Gastrocnemius medialis (tissue), 4 donors: Measurements from ENCODE around the gene CRACDL.

ENCODE experiments used
- POLR2A ChIP-seq, 2 donors: fragments of 450-650 bp; IDR thresholded peaks; one replicate each; pipeline ENCODE4 v1.6.1; 2017; ENCODE audit warnings: antibody characterized with exemption in 2 of 2, mild to moderate bottlenecking in 2 of 2, moderate library complexity in 2 of 2
- TF ChIP-seq, protein P1 (sequence below), 5 experiments: fragments of 450-650 bp in 3 of 5; fragments of 200-600 bp in 2 of 5; sonication (generic) in 2 of 5; IDR thresholded peaks in 4 of 5; conservative IDR thresholded peaks in 1 of 5; 1 replicate in 4 of 5; 2 replicates in 1 of 5; pipeline ENCODE4 v1.5.1; 2016 to 2019; ENCODE audit warnings: antibody characterized with exemption in 5 of 5, mild to moderate bottlenecking in 3 of 5, moderate library complexity in 3 of 5

DNA sequence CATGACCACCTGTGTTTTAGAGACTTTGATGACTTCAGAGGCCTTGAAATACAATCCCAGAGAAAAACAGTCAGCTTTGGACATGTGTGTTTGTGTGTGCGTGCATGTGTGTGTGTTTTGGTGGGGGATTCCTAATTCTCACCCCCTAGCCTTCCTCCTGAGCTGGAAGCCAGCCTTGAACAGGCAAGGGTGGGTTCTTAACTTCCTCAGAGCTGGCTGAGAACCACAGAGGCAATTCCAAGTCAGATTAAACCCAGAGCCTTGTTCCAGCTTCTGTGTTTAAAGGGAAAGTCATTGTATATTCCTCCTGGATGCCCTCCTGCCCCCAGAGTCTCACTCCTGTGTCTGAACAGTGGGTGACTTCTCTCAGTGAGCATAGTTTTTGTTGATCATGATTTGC is 159.9 kb downstream of the CRACDL start:
- no peak for TF ChIP-seq POLR2A (IDR thresholded peaks at IDR 0.05)
- TF ChIP-seq, protein P1, sequence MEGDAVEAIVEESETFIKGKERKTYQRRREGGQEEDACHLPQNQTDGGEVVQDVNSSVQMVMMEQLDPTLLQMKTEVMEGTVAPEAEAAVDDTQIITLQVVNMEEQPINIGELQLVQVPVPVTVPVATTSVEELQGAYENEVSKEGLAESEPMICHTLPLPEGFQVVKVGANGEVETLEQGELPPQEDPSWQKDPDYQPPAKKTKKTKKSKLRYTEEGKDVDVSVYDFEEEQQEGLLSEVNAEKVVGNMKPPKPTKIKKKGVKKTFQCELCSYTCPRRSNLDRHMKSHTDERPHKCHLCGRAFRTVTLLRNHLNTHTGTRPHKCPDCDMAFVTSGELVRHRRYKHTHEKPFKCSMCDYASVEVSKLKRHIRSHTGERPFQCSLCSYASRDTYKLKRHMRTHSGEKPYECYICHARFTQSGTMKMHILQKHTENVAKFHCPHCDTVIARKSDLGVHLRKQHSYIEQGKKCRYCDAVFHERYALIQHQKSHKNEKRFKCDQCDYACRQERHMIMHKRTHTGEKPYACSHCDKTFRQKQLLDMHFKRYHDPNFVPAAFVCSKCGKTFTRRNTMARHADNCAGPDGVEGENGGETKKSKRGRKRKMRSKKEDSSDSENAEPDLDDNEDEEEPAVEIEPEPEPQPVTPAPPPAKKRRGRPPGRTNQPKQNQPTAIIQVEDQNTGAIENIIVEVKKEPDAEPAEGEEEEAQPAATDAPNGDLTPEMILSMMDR (IDR thresholded peaks at IDR 0.05 in 4 of 5, conservative IDR thresholded peaks at IDR 0.05 in 1 of 5), result no peak
